CD4-positive, alpha-beta T cell treated with Interleukin-21 for 1 hour (primary cell): ENCODE measurements around the gene POLR3G.
A peak's percentile ranks its signal among the peaks of the same experiment; 100 is the strongest.

Experiments used
- DNase-seq: peaks from one replicate; pipeline ENCODE4 v3.0.0-alpha.2; 2020

Gene POLR3G, protein sequence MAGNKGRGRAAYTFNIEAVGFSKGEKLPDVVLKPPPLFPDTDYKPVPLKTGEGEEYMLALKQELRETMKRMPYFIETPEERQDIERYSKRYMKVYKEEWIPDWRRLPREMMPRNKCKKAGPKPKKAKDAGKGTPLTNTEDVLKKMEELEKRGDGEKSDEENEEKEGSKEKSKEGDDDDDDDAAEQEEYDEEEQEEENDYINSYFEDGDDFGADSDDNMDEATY

DNA sequence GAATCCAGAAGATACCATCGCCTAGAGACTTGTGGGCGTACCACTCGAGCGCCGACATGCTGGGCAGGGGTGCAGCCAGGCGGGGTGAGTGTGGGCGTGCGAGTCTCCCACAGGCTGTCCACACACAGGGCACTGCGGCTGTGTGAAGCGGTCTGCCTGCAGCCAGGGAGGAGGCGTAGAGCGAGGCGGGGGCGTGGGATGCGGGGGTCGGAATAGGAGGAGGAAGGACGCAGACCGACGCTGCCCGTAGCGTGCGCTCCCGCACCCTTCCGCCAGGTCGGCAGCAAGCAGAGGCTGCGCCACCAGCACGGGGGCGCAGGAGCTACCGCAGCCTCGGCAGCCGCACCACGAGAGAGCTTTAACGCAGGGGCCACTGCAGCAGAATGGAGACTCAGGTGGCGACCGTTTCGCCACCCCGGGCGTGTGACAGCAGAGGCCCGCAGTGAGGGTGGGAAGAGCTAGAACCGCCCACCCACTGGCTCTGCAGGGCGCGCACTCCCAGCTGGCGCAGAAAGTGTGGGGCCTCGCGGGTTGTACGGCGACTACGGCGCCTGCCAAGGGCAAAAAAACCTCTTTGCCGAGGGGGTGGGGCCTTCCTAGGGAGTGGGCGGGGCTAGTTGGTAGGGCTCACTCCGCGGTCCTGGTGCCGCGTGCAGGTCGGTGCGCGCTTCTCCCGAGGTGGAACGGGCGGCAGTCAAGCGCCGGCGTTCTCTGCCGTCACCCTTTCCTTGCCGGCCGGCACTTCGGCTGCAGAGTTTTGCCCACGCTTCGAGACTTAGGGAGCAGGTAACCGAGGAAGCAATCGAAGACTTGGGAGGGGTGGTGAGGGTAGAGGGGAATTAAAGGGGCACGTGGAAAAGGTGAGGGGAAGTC, at the start of gene POLR3G, which contains the start of gene MBLAC2:
TSS of gene POLR3G (plus strand) at position 630 of the 873 bp plus-strand sequence. CDS start 10,704 bp downstream, outside the sequence.
TSS of gene MBLAC2 (minus strand) at position 537 of the 873 bp plus-strand sequence. CDS start at position 58, 479 bp downstream.
- DNase-seq, result peak; percentile 94

DNA sequence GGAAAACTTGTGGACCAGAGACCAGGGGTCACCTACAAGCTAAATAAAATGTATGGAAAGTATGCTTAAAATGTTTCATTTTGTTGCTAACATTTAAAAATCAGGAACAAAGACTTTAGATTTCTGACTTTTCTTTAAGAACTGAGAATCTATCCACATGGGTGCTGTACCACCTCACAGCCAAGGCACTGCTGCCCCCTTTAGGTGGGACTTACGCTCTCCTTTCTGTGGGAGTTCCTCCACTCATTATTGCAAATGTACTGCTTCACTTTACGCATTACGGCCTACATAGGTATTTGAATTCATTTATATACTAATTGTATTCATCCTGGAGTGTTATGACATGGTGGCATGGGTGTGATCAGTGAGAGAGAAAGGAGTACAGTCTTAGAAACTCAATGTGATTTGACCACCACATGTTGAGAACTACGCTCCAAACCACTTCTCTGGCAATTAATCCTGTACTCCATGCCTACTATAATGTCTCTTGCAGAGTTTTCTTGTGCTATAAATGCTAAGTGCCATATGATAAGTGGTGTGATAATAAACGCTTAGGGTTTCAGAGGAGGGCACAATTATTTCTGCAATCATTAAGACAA, 40.4 kb upstream of the POLR3G start:
- peak; percentile 44 for DNase-seq

DNA sequence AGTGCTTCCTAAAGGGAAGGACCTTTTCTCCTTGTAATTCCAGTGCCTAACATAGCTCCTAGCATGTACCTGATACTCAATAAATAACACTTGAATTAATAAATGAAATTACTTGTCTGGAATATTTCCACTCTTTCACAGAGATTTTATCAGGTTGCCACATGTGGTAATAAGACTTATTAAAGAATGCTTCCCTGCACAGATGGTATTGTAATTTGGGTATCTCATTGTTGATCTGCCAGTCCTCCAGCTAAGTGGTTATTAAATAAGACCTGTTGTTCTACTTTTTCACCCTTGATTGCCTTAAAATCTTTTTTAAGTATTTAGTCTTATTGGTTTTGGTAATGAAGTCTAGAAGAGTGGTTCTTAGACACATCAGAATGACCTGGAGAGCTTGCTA, 37.0 kb upstream of the POLR3G start:
- no peak for DNase-seq

DNA sequence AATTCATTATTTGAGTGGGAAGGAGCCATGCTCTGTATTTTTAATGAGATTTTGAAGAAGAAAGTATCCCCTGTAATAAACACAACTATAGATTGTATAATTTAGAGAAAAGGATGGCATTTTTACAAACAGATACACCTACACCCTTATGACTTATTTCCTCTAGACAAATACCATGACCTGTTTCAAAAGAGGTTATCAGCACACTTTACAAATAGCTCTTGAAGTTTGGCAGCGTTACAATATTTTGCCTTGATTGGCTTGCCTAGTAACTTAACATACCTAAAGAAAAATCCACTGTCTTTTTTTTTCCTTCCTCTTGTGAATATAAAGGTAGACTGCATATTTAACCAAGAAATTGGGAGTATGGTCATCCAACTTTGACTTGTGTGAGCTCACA, 36.6 kb upstream of the POLR3G start:
- no peak for DNase-seq

DNA sequence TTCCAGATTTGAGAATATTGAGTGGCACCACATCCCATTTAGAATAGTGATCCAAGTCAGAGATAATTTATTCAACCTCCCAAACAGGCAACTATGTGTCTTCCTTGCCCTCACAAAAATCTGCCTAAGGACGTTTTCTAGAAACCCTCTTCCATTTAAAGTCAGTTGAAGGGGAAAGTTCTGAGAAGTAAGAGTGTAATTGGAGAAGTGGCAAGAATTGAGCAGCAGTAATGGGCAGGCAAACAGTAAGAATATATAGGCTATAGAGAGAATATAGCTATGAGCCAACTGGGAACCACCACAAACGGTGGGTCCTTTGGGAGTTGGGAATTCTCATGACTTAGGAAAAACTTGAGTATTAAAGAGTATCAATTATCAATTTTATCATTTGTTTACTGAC, 34.0 kb upstream of the POLR3G start:
- no peak for DNase-seq

DNA sequence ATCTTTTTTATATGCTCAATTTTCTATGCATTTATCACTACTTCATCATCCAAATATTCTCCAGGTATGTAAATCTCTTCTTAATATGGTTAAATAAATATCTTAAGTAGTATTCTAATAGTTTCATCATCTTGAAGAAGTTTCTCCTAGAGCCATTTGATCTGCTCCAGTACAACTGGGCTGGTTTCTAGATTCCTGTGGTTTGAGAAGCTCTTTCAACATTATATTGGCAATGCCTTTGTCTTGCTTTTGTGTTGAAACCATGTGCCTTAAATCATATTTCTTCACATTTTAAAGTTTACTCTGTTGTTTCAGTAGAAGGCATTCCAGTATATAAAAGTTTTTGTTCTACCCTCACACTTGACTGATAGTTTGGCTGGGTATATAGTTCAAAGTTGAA, 27.7 kb upstream of the POLR3G start:
- DNase-seq, result no peak

DNA sequence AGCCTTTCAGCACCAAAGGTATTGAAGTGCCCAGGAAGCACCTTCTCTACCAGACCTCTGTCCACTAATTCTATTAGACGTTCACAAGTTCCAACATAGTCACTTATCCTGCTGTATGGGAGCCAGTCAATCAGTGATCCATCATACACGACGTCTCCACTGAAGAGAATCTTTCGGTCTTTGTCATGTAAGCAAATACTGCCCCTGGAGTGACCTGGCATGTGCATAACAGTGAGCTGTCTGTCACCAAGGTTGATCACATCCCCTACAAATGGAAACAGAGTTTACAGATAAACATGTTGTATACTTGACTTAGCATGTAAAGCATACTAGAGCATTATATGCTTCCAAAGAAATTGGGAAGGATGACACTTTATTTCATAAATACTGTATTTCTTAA, 13.4 kb upstream of the POLR3G start:
- DNase-seq, result no peak

DNA sequence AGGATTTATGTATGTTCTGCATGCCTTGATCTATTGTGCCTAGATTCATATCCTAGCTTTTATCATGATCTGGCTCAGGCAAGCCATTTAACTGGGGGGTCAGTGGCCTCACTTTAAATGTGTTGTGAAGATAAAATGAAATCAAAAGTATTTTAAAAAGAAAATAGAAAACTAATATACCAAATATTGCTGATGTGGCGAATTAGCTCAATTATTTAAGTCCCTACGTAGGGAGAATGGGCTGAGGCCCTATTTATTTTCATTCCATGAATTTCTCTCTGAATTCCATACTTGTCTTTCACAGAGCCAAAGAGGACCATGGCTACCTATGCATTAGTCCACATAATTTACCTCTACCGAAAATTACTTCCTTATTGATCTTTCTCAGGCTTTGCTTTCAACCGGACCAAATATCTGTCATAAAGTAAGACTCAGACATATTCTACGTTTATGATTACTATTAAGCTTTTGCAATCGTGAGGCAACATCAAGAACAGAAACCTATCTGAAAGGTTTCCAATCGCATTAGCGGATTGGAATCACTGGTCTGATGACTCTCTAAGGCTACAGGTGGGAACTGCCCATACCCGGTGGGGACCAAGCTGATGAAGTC, 1.8 kb upstream of the POLR3G start:
- no peak for DNase-seq

DNA sequence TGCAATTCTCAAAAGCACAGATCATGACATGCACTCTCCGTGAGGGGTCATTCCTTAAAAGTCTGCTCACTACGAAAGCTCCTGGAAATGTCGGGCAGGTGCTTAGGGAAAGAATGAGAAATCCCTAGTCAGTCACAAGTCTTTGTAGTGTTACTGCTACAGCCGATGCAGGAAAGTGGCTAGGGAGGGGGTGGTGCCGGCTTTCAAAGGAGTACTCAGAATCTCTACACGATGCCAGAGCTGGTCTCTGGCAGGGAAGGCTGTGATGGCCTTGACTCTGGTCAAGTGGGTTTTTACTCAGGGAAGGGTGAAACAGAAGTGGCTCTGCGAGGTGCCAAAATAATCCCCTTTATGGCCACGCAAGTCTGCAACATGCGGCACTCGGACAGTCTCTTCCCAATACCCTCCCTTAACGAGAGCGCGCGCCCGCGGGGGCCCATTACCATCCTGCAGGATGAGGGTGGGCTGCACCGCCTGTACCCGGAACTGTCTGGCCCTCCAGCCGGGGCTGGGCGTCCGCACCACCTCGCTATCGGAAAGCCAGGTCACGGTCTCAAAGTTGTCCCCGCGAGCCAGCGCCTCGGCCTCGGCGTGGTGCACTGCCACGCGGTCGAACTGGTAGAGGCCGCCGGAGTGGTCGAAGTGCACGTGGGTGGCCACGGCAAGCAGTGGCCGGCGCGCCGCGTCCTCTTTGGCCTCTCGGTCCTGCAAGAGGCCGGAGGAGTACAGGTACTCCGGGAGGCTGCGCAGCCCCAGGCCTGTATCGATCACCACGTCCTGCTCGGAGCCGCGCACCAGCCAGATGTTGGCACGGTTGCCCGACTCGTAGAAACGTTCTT, 1.0 kb upstream of the POLR3G start:
- DNase-seq, result peak; percentile 16

DNA sequence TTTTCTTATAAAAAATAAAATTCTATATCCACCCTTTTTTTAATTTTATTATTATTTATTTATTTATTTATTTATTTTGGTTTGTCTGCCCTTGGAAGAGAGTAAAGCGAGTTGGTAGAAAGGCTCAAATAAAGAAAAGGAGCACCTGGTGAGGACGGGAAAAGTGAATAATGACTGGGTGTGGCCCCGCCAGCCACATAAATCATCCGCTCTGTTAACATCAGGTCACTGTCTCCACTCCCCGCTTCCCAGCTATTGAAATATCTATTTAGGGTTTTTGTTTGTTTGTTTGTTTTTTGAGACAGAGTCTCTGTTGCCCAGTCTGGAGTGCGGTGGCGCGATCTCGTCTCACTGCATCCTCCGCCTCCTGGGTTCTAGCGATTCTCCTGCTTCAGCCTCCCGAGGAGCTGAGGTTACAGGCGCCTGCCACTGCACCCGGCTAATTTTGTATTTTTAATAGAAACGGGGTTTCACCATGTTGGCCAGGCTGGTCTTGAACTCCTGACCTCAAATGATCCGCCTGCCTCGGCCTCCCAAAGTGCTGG, 844 bp downstream of the POLR3G start:
- DNase-seq, result no peak

DNA sequence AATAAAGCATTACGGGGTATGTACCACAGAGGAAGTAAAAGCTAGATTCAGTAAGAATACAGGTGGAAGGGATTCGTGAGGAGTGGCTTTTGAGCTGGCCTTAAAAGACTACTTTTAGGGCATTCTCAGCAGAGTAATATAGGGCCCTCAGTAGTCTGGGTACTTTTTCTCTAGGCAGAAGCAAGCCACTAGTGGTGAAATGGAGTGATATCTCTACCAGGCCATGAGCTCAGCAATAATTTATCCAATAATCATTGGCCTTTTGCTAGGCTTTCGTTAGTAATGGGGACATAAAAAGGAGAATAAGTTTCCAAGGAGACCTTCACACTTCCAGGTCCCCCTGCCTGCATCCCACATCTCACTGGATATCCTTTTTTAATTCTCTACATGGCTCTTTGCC, 1.7 kb downstream of the POLR3G start:
- no peak for DNase-seq

DNA sequence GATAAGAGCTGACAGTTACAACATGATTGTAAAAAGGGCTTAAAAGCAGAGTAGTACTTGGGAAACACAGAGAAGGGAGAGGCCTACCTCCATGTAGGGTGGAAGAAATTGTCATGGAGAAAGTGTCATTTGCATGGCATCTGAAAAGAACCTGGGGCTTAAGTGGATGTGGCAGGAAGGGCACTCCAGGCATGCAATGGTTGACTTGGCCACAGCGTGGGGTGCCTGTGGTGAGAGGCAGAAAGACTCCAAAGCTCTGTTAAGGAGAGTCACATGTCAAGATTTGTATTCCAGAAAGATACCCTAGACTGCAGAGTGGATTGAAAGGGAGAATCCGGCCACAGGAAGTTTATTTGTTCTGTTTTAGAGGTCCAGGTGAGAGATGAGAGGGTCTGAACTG, 2.4 kb downstream of the POLR3G start:
- no peak for DNase-seq

DNA sequence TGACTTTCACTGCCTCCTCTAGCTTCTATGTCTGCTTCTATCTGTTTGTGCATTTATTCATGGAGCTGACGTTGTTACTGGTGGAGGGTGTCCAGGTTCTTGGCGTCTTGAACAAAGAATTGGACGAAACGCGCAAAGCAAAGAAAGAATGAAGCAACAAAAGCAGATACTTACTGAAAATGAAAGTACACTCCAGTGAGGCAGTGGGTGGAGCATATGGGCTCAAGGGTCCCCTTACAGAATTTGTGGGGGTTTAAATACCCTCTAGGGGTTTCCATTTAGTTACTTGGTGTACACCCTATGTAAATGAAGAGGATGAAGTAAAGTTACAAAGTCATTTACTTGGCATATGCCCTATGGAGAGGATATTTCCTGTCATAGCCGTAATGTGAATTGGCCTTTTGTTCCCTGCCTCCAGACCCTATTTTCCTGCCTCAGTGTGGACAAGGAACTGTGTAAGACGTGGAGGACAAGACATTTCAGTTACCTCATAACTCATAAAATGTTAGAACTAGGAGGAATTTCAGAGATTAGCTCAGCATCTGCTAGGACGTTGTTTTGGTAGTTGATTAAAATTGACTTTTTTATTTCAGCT, 3.1 kb downstream of the POLR3G start:
- DNase-seq, result no peak

DNA sequence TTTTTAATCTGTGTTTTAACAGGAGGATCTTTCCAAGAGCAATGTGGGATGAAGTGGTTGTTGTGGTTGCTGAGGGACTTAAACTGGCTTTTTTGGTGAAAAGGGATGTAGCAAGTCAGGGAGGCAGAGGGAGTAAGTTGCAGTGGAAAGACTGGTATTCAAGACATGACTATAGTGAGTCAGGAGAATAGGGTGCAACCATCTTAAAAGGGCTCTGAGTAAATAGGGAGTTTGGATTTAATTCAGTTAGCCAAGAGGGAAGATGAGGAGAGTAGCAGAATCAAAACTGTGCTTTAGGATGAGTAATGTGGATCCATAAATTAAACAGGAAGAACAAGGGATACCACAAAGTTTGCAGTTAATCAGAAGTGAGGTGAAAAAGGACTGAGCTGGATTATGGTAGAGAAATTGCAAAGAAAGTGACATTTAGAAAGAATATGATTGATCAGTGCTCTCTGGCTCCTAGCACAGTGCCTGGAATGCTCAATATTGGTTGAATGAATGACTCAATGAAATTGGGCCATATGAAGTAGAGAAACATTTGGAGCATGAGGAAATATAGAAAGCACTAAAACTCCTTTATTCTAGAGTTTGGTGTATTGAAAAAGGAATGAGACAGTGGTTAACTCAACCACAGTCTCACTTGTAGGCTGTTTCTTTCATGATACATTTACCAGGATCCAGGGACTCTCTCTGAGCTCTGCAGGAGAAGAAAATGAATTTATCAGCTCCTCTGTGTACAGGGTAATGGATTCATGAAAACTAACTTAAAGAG, 5.1 kb downstream of the POLR3G start:
- DNase-seq, result no peak

DNA sequence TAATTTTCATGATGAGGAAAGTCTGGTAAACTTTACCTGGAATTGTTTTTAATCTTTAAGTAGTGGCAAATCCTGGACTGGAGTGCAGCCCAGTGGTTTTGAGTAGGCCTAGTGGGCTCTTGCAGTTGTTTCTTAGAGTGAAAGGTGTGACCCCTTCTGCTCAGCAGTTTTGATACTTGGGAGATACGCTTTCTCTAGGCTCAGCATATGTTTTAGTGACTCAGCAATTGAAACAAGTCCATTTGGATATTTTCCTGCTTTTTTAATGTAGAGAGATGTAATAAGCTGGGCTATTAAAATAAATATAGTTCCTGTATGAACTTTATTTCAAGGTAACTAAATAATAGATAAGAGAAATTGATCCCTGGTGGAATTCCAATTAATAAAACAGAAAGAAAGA, 6.0 kb downstream of the POLR3G start:
- no peak for DNase-seq

DNA sequence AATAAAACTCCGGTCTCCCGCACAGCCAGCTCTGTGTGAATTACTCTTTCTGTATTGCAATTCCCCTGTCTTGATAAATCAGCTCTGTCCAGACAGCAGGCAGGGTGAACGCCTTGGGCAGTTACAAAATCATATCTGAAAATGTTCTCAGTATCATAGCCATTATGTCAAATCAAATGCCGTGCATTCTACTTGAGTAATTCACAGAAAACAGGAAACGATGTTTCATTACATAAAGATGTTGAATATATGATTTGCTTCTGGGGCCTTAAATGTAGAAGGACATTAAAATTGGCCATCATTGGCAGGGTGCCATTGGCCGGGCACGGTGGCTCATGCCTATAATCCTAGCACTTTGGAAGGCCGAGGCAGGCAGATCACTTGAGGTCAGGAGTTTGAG, 8.5 kb downstream of the POLR3G start:
- DNase-seq, result no peak

DNA sequence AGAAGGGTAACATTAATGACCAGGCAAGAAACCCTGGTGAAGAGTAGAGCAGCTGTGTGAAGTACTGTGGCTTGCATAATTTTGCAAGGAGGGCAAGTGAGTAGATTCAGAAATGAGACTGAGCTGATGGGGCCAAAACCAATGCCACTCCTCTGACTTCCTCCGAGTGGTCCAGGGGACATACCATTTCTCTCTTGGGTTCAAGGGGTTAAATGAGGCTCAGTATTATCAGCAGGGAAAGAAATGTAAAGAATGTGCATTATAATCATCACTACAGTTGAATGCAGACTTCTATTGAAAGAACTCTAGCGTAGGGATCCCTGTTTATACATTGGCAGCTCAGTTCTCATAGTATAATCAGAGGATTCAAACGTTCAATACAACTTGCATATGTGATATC, 9.9 kb downstream of the POLR3G start:
- DNase-seq, result no peak

DNA sequence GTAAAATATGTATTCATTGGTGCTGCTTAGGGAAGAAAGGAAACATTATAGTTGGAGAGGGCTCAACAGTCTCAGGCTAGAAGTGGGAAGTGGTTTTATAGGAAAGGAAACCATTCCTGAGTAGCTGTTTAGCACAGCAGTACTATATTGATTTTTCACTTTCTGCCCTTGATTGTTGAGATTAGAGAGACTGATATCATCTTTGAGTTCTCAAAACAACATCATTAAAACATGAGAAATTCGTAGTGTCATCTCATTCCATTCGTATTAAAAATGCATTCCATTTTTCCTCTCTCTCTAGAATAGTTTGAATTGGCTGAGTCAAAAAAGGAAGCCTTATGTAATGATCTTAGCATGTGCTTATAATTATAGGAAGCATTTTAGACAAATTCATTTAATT, 14.1 kb downstream of the POLR3G start:
- no peak for DNase-seq

DNA sequence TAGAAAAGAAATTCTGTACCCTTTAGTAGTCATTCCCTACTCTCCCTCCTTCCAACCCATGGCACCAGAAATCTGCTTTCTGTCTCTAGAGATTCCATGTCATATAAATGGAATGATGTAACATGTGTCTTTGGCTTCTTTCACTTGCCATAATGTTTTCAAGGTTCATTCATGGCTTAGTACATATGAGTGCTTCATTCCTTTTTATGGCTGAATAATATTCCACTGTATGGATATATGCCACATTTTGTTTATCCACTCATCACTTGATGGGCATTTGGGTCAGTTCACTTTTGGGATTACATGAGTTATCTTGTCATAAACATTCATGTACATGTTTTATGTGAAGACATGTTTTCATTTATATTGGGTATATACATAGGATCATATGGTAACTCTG, 19.4 kb downstream of the POLR3G start:
- no peak for DNase-seq

DNA sequence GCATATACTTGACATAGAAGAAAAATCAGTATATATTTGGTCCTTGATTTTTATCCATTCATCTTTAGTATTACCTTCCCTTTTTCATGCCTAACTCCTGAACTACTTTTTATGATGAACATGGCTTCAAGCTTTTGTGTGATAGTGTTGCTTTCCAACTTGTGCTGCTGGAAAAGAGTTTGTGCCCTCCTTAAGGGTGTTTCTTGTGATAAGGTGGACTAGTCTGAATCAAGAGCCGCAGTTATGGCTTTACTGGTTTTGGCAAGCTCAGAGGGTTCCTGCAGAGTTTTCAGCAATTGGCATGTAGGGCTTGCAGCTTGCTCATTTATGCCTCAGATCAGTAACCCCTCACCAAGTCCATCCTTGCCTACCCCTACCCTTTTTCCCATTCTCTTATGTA, 20.5 kb downstream of the POLR3G start:
- no peak for DNase-seq

DNA sequence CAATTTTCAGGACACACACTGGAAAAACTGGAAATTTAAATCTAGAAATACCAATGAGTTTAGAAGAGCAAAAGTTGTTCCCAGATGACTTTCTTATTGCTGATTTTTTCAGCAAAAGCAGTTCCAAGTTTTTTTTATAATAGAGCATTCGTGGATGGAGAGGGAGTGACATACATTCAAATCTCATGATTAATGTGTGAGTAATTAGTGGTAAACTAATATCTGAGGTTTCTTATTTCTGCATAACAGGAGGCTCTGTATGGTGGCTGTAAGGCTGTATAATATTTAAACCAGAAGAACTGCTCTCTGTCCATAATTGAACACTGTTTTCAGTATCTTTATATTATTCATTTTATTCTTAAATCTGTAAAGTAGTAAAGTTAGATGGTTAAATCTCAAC, 28.9 kb downstream of the POLR3G start:
- DNase-seq, result no peak
